Measurements from ENCODE around the gene IQCB1.

IQCB1 gene

GRCh38 chr3:121730940-121731687, 103.7 kb downstream of the IQCB1 start:
- Histone ChIP-seq H3K9ac (ENCODE audit: low read length) (no peak overlapping the region), H3K4me1 (ENCODE audit: control insufficient read depth, insufficient read depth, low read length) (no peaks in the 10 kb centered on the region), H3K36me3 (ENCODE audit: control insufficient read depth, insufficient read depth, low read length) (peaks cover 2% of the 10 kb centered on the region), H3K4me3 (ENCODE audit: low read length) (no peak overlapping the region), H3K27me3 (ENCODE audit: control insufficient read depth, insufficient read depth, low read length) (no peaks in the 10 kb centered on the region), H3K27ac (ENCODE audit: low read depth, low read length) (no peak overlapping the region)

- Histone ChIP-seq H3K36me3 (ENCODE audit: control insufficient read depth, insufficient read depth, low read length) (peaks cover 24% of the 10 kb centered on the region), H3K4me3 (ENCODE audit: low read length) (no peak overlapping the region)
These were observed 110.7 kb downstream of the IQCB1 start for GRCh38 chr3:121724130-121724529.

GRCh38 chr3:121723485-121723884, 111.4 kb downstream of the IQCB1 start:
- H3K9ac ChIP-seq (ENCODE audit: low read length), result no peak overlapping the region
- H3K36me3 ChIP-seq (ENCODE audit: control insufficient read depth, insufficient read depth, low read length), result peaks cover 25% of the 10 kb centered on the region
- no peaks in the 10 kb centered on the region for H3K27me3 ChIP-seq (ENCODE audit: control insufficient read depth, insufficient read depth, low read length)
- H3K4me1 ChIP-seq (ENCODE audit: control insufficient read depth, insufficient read depth, low read length), result no peaks in the 10 kb centered on the region
- H3K27ac ChIP-seq (ENCODE audit: low read depth, low read length), result no peak overlapping the region
- H3K4me3 ChIP-seq (ENCODE audit: low read length), result no peak overlapping the region

More at GRCh38 chr3:121724130-121724529, 110.7 kb downstream of the IQCB1 start:
- Histone ChIP-seq H3K4me1 (ENCODE audit: control insufficient read depth, insufficient read depth, low read length) (no peaks in the 10 kb centered on the region), H3K27me3 (ENCODE audit: control insufficient read depth, insufficient read depth, low read length) (no peaks in the 10 kb centered on the region), H3K27ac (ENCODE audit: low read depth, low read length) (no peak overlapping the region), H3K9ac (ENCODE audit: low read length) (no peak overlapping the region)

- no peak overlapping the region for H3K4me3 ChIP-seq (ENCODE audit: low read length)
- no peak overlapping the region for H3K9ac ChIP-seq (ENCODE audit: low read length)
- H3K36me3 ChIP-seq (ENCODE audit: control insufficient read depth, insufficient read depth, low read length), result peaks cover 29% of the 10 kb centered on the region
- H3K27ac ChIP-seq (ENCODE audit: low read depth, low read length), result no peak overlapping the region
- no peaks in the 10 kb centered on the region for H3K27me3 ChIP-seq (ENCODE audit: control insufficient read depth, insufficient read depth, low read length)
- H3K4me1 ChIP-seq (ENCODE audit: control insufficient read depth, insufficient read depth, low read length), result no peaks in the 10 kb centered on the region
These were observed 112.4 kb downstream of the IQCB1 start for GRCh38 chr3:121722411-121722810.

- H3K36me3 ChIP-seq (ENCODE audit: control insufficient read depth, insufficient read depth, low read length), result peaks cover 31% of the 10 kb centered on the region
These were observed 114.7 kb downstream of the IQCB1 start for GRCh38 chr3:121720163-121720562.

More at GRCh38 chr3:121720163-121720562, 114.7 kb downstream of the IQCB1 start:
- Histone ChIP-seq H3K4me1 (ENCODE audit: control insufficient read depth, insufficient read depth, low read length) (no peaks in the 10 kb centered on the region), H3K27ac (ENCODE audit: low read depth, low read length) (no peak overlapping the region), H3K27me3 (ENCODE audit: control insufficient read depth, insufficient read depth, low read length) (no peaks in the 10 kb centered on the region), H3K9ac (ENCODE audit: low read length) (no peak overlapping the region), H3K4me3 (ENCODE audit: low read length) (no peak overlapping the region)

Data from rectal smooth muscle tissue (tissue), 1 donor.